PFSK-1 (cell line): Measurements from ENCODE around the gene POLA1.

ENCODE experiments used
- FOXP2 ChIP-seq: optimal IDR thresholded peaks from 2 replicates; pipeline ENCODE3; 2011; ENCODE audit warnings: borderline replicate concordance, control low read depth, inconsistent platforms; ENCODE audit not compliant: insufficient read depth; ENCODE audit errors: extremely low read length, extremely low read depth
- POLR2AphosphoS5 ChIP-seq: IDR thresholded peaks from 2 replicates; pipeline ENCODE4 v1.6.1; 2012; ENCODE audit warnings: low read depth, mild to moderate bottlenecking, control low read depth, low read length, moderate library complexity
- REST ChIP-seq, 2 experiments: IDR thresholded peaks; 2 replicates each; pipeline versions ENCODE4 v1.6.1 to v1.8.0; 2011 to 2012; ENCODE audit warnings: low read depth in 2 of 2, low read length in 2 of 2, control low read depth in 1 of 2, inconsistent platforms in 1 of 2, mild to moderate bottlenecking in 1 of 2, moderate library complexity in 1 of 2; ENCODE audit not compliant: insufficient read depth in 1 of 2
- SIN3A ChIP-seq: IDR thresholded peaks from 2 replicates; pipeline ENCODE4 v1.6.1; 2012; ENCODE audit warnings: mild to moderate bottlenecking, low read length, moderate library complexity, borderline replicate concordance; ENCODE audit not compliant: insufficient read depth
- TAF1 ChIP-seq: IDR thresholded peaks from 2 replicates; pipeline ENCODE4 v1.6.1; 2012; ENCODE audit warnings: low read length, control low read depth, borderline replicate concordance; ENCODE audit not compliant: insufficient read depth

GRCh38 chrX:24928114-24928513, 234.4 kb downstream of the POLA1 start:
- TF ChIP-seq REST (IDR thresholded peaks at IDR 0.05; ENCODE audit: insufficient read depth in 1 of 2, low read depth in 2 of 2, low read length in 2 of 2) (no peak), POLR2AphosphoS5 (no peak), SIN3A (no peak), TAF1 (no peak), FOXP2 (no peak)
